ENCODE data around the gene COA3.
"Not testable (repeated sequence)": the region's sequence is repeated elsewhere in the genome, so short reads cannot be mapped to it uniquely, and the experiment has no call there.

Gene COA3

GRCh38 chr17:42779304-42779935 lies 19.1 kb downstream of the COA3 start:
- FAIRE-seq, result no peak
- DNase-seq (ENCODE audit: insufficient read length), result no peak
- TF ChIP-seq TAF1 (IDR thresholded peaks at IDR 0.05; ENCODE audit: borderline replicate concordance, low read depth, low read length), result no peak
- TF ChIP-seq POLR2A (IDR thresholded peaks at IDR 0.05; ENCODE audit: low read depth, low read length), result no peak
- no peak for TF ChIP-seq POLR2AphosphoS5 (IDR thresholded peaks at IDR 0.05; ENCODE audit: low read depth, low read length)

GRCh38 chr17:42778570-42778969 lies 19.9 kb downstream of the COA3 start:
- DNase-seq (ENCODE audit: insufficient read length), result no peak
- TF ChIP-seq POLR2AphosphoS5 (IDR thresholded peaks at IDR 0.05; ENCODE audit: low read depth, low read length) (no peak), TAF1 (IDR thresholded peaks at IDR 0.05; ENCODE audit: borderline replicate concordance, low read depth, low read length) (no peak), POLR2A (IDR thresholded peaks at IDR 0.05; ENCODE audit: low read depth, low read length) (no peak)
- FAIRE-seq, result no peak

DNA sequence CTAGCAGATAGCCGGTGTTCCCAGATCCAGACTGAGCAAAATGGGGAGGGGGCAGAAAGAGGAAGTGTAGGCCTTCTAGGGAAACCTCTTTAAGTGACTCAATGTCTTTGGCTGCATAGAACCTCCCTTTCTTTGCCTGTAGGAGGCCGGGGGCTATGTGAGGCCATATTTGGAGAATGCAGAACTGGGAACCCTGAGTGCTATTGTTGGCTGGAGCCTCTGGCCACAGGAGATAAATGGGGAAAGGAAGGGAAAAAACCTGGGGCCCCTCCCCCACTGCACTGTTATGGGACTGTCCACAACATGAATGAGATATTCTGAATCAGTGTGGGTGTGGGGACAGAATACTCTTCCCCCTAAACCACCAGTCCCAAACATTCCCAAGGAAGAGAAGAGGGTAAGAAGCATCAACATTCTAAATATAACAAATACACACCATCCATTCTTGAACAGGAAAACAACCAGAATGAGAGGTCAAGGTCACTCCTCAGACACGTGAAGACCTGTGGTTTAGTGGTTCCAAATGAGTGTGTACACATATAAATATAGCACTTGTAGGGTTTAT lies 22.9 kb downstream of the COA3 start:
- no peak for TF ChIP-seq POLR2AphosphoS5 (IDR thresholded peaks at IDR 0.05; ENCODE audit: low read depth, low read length)
- 0 out of 2 replicates have a peak, but pooled peaks have one; percentile 26 for TF ChIP-seq TAF1 (IDR thresholded peaks at IDR 0.05; ENCODE audit: borderline replicate concordance, low read depth, low read length)
- TF ChIP-seq POLR2A (IDR thresholded peaks at IDR 0.05; ENCODE audit: low read depth, low read length), result no peak
- FAIRE-seq, result no peak
- DNase-seq (ENCODE audit: insufficient read length), result no peak

GRCh38 chr17:42774066-42774745 lies 24.3 kb downstream of the COA3 start:
- FAIRE-seq (no peak), DNase-seq (ENCODE audit: insufficient read length) (no peak)
- TF ChIP-seq POLR2A (IDR thresholded peaks at IDR 0.05; ENCODE audit: low read depth, low read length) (no peak), TAF1 (IDR thresholded peaks at IDR 0.05; ENCODE audit: borderline replicate concordance, low read depth, low read length) (no peak), POLR2AphosphoS5 (IDR thresholded peaks at IDR 0.05; ENCODE audit: low read depth, low read length) (no peak)

DNA sequence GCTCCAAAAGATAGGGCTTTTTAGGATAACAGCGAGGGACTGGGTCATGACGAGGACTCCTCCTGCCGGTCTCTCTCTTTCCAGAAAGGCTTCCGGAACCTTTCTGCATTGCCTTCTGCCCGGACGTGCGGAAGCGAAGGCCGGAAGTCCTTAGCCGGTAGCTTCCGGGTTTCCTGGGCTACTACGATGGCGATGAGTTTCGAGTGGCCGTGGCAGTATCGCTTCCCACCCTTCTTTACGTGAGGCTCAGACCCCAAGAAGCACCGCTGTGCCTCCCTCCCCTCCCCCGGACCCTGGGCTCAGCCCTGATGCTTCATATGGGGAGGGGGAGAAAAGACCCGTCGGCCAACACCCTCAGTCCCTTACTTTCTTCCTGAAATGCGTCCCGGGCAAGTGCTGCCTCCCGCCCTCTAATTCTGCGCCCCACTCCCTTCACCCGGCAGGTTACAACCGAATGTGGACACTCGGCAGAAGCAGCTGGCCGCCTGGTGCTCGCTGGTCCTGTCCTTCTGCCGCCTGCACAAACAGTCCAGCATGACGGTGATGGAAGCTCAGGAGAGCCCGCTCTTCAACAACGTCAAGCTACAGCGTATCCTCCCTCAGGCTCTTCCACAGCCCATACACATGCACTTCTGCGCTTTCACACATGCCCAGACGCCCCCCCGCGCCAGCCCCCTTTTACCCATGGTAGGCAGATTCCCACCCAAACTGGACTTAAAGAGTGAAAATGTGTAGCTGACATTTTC lies 25.0 kb downstream of the COA3 start, which contains the start of gene VPS25:
Gene VPS25, plus strand, starts transcription at position 160 of the 746 bp plus-strand sequence. Its CDS starts 27 bp downstream, at position 187.
- peak; percentile 54 for FAIRE-seq
- TF ChIP-seq POLR2AphosphoS5 (IDR thresholded peaks at IDR 0.05; ENCODE audit: low read depth, low read length), result peak; percentile 97
- TF ChIP-seq POLR2A (IDR thresholded peaks at IDR 0.05; ENCODE audit: low read depth, low read length), result peak; percentile 97
- peak; percentile 99 for TF ChIP-seq TAF1 (IDR thresholded peaks at IDR 0.05; ENCODE audit: borderline replicate concordance, low read depth, low read length)
- DNase-seq (ENCODE audit: insufficient read length), result peak; percentile 81

- DNase-seq (ENCODE audit: insufficient read length) (no peak), FAIRE-seq (no peak)
These were observed 25.6 kb downstream of the COA3 start for GRCh38 chr17:42772945-42773289.

DNA sequence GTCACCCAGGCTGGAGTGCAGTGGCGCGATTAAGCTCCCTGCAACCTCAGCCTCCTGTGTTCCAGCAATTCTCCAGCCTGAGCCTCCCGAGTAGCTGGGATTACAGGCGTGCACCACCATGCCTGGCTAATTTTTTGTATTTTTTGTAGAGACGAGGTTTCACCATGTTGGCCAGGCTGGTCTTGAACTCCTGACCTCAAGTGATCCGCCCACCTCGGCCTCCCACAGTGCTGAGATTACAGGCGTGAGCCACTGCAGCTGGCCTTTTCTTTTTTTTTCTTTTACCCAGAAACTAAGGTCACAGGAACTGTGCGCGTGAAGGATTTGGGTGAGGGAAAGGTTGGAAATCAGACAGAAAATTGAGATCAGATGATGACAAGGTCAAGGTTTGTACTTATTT lies 28.5 kb downstream of the COA3 start:
- FAIRE-seq; DNase-seq (ENCODE audit: insufficient read length): not testable (repeated sequence)

More at GRCh38 chr17:42772945-42773289, 25.6 kb downstream of the COA3 start:
- TF ChIP-seq POLR2AphosphoS5 (IDR thresholded peaks at IDR 0.05; ENCODE audit: low read depth, low read length) (no peak), POLR2A (IDR thresholded peaks at IDR 0.05; ENCODE audit: low read depth, low read length) (no peak), TAF1 (IDR thresholded peaks at IDR 0.05; ENCODE audit: borderline replicate concordance, low read depth, low read length) (no peak)

DNA sequence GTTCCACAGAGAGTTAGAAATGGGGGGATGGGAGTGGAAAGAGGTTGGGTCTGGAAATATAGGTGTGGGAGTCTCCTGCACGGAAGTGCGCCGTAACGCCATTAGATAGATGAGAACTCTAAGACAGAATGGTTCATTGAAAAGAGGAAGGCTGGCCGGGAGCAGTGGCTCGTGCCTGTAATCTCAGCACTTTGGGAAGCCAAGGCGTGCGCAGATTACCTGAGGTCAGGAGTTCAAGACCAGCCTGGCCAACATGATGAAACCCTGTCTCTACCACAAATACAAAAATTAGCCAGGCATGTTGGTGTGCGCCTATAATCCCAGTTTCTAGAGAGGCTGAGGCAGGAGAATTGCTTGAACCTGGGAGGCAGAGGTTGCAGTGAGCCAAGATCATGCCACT lies 30.5 kb downstream of the COA3 start:
- not testable (repeated sequence) for DNase-seq (ENCODE audit: insufficient read length); FAIRE-seq

DNA sequence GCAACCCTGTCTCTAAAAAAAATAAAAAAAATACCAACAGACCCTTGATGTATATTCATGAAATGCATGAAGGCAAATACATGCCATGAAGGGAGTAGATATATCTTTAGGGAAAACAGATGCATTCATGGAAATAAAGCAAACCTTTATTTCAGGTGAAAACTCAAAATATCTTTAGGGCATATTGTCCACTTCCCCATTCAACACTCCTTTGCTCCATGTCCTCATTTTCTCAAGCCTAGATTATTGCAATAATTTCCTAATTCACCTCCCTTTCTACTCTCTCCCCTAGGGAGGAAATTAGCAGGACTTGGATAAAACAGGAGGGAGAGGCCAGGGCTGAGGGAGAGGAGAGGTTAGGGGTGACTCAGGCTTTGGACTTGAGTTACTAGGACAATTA lies 31.0 kb downstream of the COA3 start:
- DNase-seq (ENCODE audit: insufficient read length) (no peak), FAIRE-seq (no peak)
- TF ChIP-seq POLR2AphosphoS5 (IDR thresholded peaks at IDR 0.05; ENCODE audit: low read depth, low read length) (no peak), TAF1 (IDR thresholded peaks at IDR 0.05; ENCODE audit: borderline replicate concordance, low read depth, low read length) (no peak), POLR2A (IDR thresholded peaks at IDR 0.05; ENCODE audit: low read depth, low read length) (no peak)

DNA sequence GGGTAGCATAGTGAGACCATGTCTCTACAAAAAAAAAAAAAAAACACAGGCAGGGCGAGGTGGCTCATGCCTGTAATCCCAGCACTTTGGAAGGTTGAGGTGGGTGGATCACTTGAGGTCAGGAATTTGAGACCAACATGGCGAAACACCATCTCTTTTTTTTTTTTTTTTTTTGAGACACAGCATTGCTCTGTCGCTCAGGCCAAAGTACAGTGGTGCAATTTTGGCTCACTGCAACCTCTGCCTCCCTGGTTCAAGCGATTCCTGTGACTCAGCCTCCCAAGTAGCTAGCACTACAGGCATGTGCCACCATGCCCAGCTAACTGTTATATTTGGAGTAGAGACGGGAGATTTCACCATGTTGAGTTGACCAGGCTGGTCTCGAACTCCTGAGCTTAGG lies 32.4 kb downstream of the COA3 start:
- no peak for TF ChIP-seq TAF1 (IDR thresholded peaks at IDR 0.05; ENCODE audit: borderline replicate concordance, low read depth, low read length)
- no peak for TF ChIP-seq POLR2AphosphoS5 (IDR thresholded peaks at IDR 0.05; ENCODE audit: low read depth, low read length)
- no peak for TF ChIP-seq POLR2A (IDR thresholded peaks at IDR 0.05; ENCODE audit: low read depth, low read length)
- DNase-seq (ENCODE audit: insufficient read length) (no peak), FAIRE-seq (no peak)

DNA sequence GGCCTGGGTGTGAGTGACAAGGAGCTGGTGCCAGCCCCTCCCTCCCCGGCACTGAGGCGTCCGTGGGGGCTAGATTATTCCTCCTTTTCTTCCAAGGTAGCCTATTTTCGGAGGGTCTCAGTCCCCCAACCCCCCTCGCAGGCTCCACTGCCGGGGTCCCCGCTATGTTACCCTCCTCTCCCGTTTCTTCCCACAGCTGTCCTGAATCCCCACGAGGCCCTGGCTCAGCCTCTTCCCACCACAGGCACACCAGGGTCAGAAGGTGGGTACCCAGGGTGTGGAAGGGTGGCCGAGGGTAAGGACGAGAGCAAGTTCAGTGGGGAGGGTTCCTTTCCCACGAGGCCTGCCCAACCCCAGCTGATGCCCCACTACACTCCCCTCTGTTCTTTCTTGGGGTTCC lies 36.9 kb downstream of the COA3 start:
- TF ChIP-seq POLR2A (IDR thresholded peaks at IDR 0.05; ENCODE audit: low read depth, low read length) (no peak), TAF1 (IDR thresholded peaks at IDR 0.05; ENCODE audit: borderline replicate concordance, low read depth, low read length) (no peak), POLR2AphosphoS5 (IDR thresholded peaks at IDR 0.05; ENCODE audit: low read depth, low read length) (no peak)
- no peak for FAIRE-seq
- no peak for DNase-seq (ENCODE audit: insufficient read length)

Data from GM12892 (cell line).